Stimulated activated CD4-positive, alpha-beta T cell treated with anti-CD3 and anti-CD28 coated beads, Interleukin-4, amount 100 ng/mL, for 4 hours (primary cell): ENCODE results near the gene INKA2.

ENCODE experiments used
- DNase-seq, 2 experiments: peaks; one replicate each; pipeline ENCODE4 v3.0.0-alpha.2; 2020

INKA2 gene

DNA sequence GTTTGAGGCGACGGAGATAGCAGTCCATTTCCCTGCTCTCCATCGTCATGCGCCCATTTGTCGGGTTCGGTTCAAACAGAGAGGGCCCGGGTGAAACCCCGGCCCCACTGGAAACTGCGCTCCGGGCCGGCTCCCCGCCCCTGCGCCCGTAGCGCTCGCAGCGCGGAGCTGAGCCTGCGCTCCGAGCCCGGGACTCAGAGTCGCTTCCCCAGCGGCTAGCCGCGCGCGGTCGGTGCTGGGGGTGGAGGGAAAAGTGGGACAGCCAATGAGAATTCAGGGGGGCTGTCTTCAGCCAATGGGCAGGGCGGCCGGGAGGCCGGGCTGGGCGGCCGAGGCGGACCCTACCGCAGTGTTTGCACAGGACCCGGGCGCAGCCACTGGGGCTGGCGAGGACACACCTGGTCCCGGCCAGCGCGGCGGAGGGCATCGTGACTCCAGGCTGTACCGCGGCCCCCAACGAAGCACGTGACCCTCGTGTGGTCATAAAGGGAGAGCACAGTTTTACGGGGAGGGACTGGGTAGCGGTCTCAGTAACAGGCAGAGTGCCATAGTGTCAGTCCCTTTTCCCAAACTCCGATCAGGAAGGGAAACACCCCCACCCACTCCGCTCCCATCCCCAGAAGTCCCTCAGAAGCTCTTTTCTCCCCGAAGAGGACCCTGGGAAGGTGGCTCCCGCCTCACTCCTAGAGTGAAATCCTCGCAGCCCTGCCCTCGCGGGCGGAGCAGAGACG, at the start of gene INKA2:
Gene INKA2, minus strand, starts transcription at position 202 of the 731 bp plus-strand sequence. Its CDS starts 153 bp downstream, at position 49.
- DNase-seq, result peak; percentile 56 to 75

DNA sequence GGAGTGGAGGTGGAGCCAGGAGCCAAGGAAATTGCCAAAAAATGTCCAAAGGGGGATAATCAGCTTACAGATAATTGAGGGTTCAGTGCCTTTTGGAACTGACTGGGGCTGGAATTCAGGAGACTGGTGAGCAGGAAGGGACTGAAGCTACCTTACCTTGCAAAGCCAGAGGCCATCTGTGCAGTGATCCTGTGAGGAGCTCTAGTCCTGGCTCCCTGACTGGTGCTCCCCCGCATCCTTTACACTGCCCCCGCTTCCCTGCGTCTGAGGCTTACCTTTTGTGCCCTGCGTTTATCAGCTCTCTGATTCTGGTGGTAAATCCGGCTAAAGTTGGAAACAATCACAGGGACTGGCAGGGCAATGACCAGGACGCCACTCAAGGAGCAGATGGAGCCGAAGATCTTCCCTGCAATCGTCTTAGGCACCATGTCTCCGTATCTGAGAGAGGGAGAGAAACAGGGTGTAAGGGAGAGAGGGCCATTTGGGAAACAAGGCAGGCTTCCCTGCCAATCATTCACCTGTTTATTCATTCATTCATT, 47.5 kb upstream of the INKA2 start:
- no peak for DNase-seq

DNA sequence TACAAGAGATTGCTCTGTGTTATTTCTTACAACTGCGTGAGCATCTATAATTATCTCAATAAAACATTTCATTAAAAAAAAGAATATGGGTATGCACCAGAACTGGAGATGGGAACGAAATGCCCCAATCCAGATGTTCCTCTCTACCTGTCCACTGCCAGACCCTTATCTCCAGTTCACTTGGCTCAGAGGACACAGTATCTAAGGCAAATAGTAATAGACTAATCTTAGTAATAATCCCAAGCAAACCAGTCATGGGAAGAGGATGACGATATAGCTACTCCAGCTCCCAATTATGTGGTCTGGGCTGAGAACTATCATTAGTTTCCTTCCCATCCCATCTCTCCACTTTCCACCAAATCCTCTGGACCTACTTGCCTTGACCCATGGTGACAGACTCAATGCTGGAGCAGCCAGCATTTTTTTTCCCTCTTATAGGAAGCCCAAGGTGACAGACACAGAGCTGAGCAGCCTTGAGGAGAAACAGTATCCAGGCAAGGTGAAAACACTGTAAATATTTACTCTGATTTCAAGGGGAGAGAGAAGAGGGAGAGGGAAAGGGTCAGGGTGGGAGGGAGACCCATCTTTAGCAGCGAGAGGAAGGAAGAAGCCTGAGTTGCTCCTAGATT, 45.2 kb upstream of the INKA2 start:
- DNase-seq, result no peak

DNA sequence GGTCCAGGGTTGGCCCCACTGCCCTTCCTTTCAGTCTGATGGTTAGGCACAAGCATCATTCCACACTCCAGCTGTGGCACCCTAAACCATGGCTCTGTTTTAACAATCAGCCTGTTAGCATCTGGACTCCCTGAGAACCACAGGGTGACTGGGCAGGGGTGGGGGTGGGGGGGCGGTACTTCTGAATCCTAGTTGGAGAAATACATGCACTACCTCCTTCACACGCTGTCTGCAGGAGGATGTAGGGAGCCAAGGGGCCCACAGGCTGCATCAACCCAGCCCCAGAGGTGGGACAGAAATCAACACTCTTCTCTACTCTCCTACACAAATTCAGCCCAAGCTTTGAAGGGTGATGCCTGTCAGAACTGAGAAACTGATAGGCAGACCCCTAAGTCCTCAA, 40.4 kb upstream of the INKA2 start:
- DNase-seq, result no peak

DNA sequence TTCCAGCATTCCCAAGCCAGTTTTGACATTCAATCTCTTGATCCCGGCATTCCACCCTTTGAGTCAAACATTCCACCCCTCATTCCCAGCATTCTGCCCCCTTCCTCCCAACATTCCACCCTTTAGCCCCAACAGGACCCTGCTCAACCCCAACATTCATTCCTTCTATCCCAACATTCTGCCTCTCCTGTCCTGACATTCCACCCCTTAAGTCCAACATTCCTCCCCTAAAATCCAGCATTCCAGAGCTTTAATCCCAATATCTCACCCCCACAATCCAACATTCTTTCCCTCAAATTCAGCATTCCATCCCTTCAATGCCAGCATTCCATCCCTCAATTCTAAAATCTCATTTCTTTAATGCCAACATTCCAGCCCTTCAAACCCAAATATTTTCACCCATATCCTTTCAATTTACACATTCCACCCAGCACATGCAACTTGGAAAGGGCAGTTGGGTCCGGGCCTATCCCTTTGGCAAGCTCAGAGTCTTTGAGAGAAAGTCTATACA, 39.4 kb upstream of the INKA2 start:
- no peak for DNase-seq

DNA sequence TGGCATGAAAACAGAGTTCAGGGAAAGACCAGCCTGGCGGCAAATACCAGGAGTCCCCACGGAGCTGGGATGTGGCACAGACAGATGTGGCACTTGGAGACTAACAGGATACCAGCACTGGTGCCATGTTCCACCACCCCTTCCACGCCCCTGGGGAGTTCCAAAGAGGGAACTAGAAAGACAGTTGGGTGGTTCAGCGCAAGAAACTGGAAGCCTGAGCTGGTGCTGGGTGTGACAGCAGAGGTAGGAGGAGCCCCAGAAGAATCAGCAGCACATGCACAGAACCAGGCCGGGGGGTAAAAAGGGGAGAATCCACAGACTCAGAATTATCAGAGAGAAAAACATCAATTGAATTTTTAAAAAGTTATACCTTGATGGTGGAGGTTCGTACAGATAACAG, 38.9 kb upstream of the INKA2 start:
- no peak for DNase-seq

DNA sequence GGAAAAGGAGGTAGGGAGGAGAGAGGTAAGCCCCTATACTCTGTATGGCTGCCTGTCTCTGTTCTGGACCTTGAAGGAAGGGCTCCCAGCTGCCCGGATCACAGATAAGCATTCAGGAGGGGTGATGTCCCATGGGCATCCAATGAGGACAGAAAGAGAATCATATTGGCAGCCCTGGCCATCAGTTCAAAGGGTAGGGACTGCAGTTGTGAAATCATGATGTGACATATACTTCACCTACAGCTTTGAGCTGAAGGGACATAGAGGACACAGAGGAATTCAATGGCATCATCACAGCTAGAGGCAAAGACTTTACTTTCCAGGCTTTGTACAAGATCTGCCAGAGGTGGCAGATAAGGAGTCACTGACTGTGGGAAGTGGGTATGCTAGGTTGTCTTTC, 38.1 kb upstream of the INKA2 start:
- no peak for DNase-seq

DNA sequence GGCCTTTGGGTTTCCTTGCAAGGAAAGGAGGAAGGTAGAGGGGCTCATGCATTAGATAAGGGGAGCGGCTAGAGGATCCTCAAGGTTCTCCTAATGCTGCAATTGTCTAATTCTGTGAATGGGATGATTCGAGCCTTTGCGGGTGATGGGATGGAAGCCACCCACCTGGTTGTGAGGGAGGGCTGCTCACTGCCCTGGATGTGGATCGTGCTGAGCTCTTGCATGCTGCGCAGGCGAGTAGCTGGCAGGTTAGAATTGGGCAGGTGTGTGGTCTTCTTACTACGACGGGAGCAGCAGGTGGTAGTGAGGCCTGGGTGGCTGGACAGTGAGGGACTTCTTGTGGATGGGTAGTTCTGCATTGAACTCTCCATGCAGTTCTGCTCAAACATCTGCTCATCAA, 37.7 kb upstream of the INKA2 start:
- no peak for DNase-seq

DNA sequence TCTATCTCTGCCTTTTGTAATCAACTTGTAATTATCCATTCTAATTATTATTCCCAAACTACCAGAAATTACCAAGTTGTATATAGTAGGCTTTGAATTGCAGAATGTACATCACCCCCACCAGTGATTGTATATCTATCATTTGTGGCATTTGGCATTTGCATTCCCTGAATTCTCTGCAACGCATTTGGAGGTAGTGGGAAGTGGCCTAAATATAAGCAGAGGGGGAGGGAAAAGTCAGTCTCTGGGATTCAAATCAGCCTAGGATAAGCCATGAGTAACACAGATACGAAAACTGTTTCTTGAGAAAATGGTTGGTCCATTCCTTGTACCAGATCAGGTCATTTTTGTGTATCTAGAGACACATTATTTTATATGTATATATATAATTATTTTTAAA, 37.2 kb upstream of the INKA2 start:
- DNase-seq, result no peak

DNA sequence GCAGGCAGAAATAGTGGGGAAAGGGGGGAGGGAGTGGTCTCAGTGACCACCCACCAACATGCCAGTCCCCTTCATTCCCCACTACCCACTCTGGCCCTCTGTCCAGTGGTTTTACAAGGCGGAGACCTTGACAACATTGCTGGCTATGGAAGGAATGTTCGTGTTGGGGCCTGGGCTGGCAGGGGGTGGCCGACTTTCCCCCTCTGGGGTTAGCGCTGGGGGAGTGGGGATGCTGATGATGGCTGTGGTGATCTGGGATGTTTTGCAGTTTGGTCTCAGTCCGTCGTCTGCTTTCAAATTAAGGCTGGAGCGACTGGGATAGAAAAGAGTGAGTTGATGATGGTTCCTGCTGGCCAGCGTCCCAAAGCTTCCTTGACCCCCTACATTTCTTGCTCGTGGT, 36.8 kb upstream of the INKA2 start:
- no peak for DNase-seq

DNA sequence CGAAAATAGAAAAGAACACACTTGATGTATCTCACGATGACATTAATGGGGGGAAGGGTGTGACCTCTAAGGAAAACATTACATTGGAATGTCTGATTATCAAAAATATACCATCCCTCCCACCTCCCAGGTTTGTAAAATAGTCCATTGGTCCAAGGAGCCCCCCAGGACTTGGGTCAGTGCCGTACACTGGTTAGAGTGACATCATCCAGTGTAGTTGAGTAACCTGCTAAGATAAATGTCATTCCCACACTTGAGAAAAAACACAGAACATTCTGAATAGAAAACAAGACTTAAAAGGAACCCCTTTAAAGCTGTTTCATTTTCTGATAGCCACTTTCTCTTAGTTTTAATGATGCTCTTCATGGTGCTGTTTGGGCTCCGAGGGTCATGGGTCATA, 31.7 kb upstream of the INKA2 start:
- no peak for DNase-seq

DNA sequence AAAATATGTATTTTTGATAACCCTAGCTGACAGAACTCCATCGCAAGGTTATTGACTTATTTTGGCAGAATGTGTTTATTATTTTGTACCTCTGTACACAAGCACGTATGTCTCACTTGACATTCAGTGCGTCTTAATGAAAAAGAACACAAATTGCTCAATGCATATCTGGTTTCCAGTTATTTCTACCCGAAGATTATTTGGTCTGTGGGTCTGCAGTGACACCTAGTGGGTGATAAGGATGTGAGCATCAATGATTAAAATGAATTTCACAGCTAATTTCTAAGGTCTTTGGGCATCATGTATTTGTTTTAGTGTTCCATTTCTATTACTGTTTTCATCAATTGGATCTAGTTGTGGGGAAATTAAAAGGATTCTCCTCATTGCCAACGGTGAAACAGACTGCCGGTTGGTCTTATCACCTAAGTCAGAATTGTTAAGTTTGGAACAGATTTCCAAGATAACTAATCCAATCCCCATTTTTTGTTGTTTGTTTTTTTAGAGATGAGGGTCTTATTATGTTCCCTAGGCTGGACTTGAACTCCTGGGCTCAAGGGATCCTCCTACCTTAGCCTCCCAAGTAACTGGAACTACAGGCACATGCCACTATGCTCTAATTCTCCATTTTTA, 30.4 kb upstream of the INKA2 start:
- DNase-seq, result peak in 1 of 2 experiments; percentile 42

DNA sequence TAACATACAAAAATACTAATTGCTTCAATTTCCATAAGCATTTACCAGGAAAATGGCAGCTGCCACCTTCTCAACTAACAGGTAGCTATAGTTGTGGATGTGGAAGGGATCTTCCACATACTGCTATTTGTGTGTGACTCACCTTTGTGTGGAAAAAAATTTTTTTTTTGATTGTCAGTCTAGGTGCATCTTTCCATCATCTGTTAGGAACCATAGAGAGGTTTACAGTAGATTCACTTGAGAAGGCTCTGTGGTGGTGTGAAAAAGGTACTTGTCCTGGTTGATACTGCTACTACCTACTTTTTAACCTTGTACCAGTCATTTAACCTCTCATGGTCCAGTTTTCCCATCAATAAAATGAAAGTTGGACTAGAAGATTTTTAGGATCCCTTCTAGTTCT, 29.4 kb upstream of the INKA2 start:
- DNase-seq, result no peak

DNA sequence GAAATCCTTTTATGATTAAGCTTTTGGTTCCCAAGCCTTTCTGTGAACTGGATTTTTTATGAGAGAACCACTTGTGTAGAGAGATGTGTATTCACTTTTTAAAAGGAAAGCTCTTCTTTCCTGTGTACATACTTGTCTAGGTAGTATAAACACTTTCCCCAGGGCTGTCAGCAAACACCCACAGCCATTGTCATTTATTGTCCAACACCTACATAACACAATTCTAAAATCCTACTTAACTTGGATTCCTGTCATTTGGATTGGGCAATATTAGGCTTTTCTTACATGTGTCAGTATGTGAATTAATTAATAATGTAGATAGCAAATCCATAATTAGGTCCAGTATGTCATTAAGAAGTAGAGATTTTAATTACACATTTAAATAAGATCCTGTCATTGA, 28.8 kb upstream of the INKA2 start:
- no peak for DNase-seq

DNA sequence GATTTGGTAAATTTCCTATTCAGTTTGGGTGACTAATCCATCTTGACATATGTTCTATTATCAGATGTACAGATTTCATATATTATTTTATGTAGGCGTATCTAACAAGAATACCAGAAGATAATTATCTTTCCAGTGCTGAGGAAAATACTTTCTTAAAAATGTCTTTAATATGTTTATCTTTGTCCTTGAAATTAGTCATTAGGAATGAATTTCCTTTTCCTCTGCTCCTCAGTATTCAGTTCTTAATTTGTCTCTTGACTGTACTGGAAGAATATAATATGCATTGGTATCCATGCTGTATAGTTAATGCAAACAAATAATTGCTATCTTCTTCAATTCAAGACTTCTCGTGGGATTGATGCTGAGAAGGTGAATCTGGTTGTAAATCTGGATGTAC, 23.1 kb upstream of the INKA2 start:
- DNase-seq, result no peak

DNA sequence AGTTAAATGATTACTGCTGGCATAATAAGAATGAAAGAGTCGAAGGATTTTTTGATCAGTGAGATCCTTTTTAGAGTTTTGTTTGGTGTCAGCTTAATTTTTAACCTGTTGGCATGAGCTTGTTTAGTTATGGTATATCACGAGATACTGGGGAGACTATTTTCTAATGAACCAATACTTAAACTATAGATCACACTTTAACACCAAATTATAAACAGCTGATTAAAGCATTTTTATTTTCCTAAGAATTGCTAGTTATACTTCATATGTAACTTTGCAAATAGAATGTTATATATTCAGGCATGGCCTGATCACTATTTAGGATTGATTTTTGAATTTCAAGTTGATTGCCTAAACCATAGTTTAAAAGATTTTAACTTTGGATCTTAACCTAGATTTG, 22.5 kb upstream of the INKA2 start:
- no peak for DNase-seq

DNA sequence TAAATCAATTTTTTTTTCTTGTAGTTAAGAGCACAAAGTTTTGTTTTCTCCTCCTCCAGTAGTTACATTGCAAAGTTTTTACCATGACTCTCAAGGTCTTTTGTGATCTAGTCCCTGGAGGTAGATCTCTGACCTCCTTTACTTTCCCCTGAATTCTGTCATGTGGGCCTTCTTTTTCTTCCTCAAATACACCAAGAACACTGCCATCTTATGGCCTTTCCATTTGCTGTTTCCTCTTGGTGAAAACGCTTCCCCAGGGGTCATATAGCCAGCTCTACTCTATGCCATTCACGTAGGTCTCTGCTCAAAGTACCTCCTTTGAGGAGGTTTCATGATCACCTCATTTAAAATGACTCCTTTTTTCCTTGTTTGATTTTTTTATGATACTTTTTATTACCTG, 19.2 kb upstream of the INKA2 start:
- no peak for DNase-seq

DNA sequence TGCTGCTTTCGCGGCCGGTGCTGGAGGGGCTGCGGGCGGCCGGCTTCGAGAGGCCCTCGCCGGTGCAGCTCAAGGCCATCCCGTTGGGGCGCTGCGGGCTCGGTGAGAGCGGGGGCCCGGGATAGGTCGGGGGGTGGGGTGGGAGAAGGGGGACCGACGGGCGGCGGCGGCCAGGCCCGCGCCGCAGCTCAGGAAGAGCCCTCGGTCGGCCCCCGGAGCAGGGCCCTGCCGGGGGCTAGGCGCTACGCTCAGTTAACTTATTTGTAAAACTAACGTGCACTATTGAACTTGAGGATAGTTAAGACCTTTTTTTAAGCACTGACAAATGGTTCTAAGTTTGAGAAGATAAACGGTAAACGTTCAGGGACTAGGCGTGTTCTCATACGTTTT, 16.9 kb upstream of the INKA2 start:
- DNase-seq, result no peak

DNA sequence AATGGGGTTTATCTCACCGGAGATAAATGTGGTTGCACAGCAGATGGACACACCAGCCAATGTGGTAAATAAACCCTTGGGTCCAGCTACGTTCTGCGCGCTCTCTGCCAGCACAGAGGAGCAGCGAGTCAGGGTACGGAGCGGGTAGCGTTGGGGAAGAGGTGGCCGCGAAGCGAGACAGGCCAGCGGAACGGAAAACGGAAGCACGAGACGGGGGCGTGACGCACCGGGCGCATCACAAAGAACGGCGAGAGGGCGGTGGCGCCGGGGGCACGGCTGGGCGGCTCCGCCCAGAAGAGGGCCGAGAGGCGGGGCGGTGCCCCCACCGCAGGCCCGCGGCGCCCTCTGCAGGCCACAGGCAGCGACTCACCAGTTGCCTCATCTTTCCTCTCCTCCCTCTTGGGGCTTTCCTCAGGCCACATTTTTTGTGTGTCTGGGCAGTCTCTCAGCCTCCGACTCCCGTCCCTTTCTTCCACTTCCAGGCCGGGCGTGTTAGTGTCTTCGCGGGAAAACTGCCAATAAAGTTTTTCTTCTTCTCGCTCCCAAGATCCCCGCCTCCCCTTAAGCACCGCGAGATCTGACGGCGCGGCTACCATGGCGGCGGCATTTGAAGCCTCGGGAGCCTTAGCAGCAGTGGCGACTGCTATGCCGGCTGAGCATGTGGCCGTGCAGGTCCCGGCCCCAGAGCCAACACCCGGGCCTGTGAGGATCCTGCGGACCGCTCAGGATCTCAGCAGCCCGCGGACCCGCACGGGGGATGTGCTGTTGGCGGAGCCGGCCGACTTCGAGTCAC, 16.3 kb upstream of the INKA2 start, which contains the start of gene DDX20:
Gene DDX20, plus strand, starts transcription at position 571 of the 793 bp plus-strand sequence. Its CDS starts 24 bp downstream, at position 595.
- DNase-seq, result peak; percentile 90 to 91

DNA sequence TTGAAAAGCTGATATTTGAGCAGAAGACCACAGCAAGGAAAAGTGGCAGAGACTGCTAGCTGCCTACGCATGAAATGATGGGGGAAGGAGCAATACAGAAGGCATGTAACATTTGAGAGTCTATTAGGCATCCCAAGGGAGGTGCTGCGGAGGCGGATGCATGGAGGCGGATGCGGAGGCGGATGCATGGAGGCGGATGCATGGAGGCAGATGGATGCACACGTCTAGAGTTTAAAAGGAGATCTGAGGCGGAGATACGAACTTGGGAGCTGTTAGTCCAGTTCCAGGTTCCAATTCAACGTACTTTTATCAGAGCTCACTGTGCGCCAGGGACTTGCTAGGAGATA, 15.8 kb upstream of the INKA2 start:
- peak; percentile 19 to 25 for DNase-seq

DNA sequence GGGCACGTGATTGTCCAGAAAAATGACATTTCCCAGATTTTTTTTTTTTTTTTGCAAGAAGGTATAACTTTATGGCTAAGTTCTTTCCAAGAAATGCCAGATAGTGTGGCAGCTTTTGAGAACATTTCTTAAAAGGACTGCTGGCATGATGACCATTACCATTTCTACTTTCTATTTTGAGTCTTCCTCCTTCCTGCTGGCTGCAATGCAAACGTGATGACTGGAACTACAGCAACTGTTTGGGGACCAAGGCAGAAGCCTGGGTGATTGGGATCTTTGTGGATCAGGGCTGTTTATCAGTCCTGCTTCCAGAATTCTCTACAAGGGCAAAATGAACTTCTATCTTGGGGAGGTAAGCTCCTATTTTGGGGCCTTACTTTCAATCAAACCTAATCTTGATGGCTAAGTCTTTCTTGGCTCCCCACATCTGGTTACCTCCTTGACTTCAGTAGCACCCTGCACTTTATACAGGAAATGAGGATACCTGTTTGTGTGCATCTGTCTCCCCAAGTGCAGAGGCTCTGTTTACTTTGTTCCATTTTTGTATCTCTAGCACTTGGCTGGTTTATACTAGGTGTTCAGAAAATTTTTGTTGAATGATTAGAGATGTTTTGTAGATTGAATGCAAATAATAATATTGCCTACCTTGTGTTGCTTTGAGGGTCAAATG, 12.8 kb upstream of the INKA2 start:
- no peak for DNase-seq

DNA sequence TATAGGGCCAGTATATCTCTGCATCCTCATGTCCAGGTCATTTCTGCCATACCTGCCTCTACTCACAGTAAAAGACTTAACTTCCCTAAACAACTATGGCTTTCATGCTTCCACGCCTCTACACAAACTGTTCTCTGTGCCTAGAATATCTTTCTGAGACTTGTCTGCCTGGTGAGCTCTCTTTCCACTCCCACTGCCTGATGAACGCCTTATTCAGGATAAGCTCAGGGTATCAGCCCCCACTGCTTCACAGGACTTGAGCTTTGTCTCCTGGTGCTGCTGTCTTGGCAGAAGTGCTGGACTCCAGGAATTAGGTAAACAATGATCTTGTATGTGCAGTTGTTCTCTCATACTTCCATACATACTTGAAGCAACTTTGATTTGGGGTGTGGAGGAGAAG, 11.7 kb upstream of the INKA2 start:
- no peak for DNase-seq
